NCI-H1105 (cell line): Measurements from ENCODE around the gene CNTF.
"Not testable (repeated sequence)": the region's sequence is repeated elsewhere in the genome, so short reads cannot be mapped to it uniquely, and the experiment has no call there.

Source experiments
- DNase-seq: peaks from one replicate; lab custom pipeline; 2025; lab: John Stamatoyannopoulos, UW

CNTF gene

GRCh38 chr11:58622344-58622743, at the start of gene CNTF:
Gene CNTF (plus strand): TSS chr11:58622665. CDS start chr11:58622753, 88 bp downstream.
- no peak for DNase-seq

GRCh38 chr11:58572906-58573305, 49.6 kb upstream of the CNTF start:
- not testable (repeated sequence) for DNase-seq

- DNase-seq: no peak
Observed at GRCh38 chr11:58573451-58574104, 48.9 kb upstream of the CNTF start.

GRCh38 chr11:58574881-58575280, 47.6 kb upstream of the CNTF start:
- no peak for DNase-seq

- DNase-seq: no peak
Observed at GRCh38 chr11:58575377-58576020, 47.0 kb upstream of the CNTF start, which contains the start of gene LPXN. Gene LPXN (minus strand): TSS chr11:58575856. CDS start chr11:58575772, 84 bp downstream.

- no peak for DNase-seq
Observed at GRCh38 chr11:58576887-58577471, 45.5 kb upstream of the CNTF start.

GRCh38 chr11:58577555-58578135, 44.8 kb upstream of the CNTF start:
- peak; percentile 53 for DNase-seq

GRCh38 chr11:58578136-58578634, 44.3 kb upstream of the CNTF start:
- peak; percentile 97 for DNase-seq

GRCh38 chr11:58578635-58579191, 43.8 kb upstream of the CNTF start, which contains the start of gene ZFP91:
Gene ZFP91 (plus strand): TSS chr11:58579063. CDS start chr11:58579282, 219 bp downstream.
- peak; percentile 97 for DNase-seq

- peak; percentile 76 for DNase-seq
Observed at GRCh38 chr11:58579192-58580129, 43.0 kb upstream of the CNTF start.

GRCh38 chr11:58580311-58580710, 42.2 kb upstream of the CNTF start:
- no peak for DNase-seq

GRCh38 chr11:58582437-58582836, 40.0 kb upstream of the CNTF start:
- DNase-seq: no peak

- no peak for DNase-seq
Observed at GRCh38 chr11:58586998-58587397, 35.5 kb upstream of the CNTF start.

- no peak for DNase-seq
Observed at GRCh38 chr11:58591659-58592058, 30.8 kb upstream of the CNTF start.

GRCh38 chr11:58592760-58593472, 29.5 kb upstream of the CNTF start:
- no peak for DNase-seq

- no peak for DNase-seq
Observed at GRCh38 chr11:58594826-58595225, 27.6 kb upstream of the CNTF start.

- DNase-seq: no peak
Observed at GRCh38 chr11:58596621-58597020, 25.8 kb upstream of the CNTF start.

GRCh38 chr11:58597486-58598144, 24.9 kb upstream of the CNTF start:
- no peak for DNase-seq

GRCh38 chr11:58600510-58600909, 22.0 kb upstream of the CNTF start:
- no peak for DNase-seq
